SH-SY5Y (cell line): ENCODE measurements around the gene ZNF132.

ENCODE experiments used
- GATA2 ChIP-seq: IDR thresholded peaks from 2 replicates; pipeline ENCODE4 v1.6.1; 2011; ENCODE audit warnings: mild to moderate bottlenecking, low read depth, low read length
- GATA3 ChIP-seq: IDR thresholded peaks from 2 replicates; pipeline ENCODE4 v1.6.1; 2011; ENCODE audit warnings: low read depth, mild to moderate bottlenecking, low read length, moderate library complexity

DNA sequence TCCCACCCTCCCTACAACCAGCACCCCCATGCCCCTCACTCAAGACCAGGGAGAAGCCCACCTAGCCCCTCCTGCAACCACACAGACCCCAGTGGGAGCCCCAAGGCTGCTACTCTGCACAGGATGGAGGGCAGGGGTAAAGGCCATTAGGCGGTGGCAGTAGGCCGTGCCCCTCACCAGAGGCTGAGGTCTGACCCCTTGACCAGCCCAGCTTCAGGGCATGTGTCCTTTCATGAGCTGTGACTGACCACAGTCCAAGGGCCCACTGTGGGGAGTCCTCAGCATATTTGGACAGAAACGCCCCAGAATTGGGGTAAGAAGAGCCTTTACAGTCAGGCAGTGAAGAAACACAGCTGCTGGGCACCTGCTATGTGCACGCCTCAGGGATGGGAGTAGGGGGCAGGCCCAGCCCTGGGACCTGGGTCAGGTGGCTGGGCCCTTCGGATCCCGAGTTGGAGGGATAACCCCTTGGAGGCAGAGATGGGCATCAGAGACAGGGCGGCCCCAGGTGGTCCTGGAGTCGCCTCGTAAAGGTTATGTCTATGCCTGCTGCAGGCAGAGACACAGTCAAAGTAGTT, 54.6 kb downstream of the ZNF132 start:
- TF ChIP-seq GATA2 (no peak), GATA3 (no peak)
